ENCODE measurements around the gene FAR2. TPM values are rescaled to one million over a fixed set of nuclear protein-coding genes. Genes with fewer than 3 reads are reported as not detected.

The FAR2 gene
- total and polyA plus RNA-seq, 2 experiments from 2014 or later, result 18.7 to 22.6 TPM

DNA sequence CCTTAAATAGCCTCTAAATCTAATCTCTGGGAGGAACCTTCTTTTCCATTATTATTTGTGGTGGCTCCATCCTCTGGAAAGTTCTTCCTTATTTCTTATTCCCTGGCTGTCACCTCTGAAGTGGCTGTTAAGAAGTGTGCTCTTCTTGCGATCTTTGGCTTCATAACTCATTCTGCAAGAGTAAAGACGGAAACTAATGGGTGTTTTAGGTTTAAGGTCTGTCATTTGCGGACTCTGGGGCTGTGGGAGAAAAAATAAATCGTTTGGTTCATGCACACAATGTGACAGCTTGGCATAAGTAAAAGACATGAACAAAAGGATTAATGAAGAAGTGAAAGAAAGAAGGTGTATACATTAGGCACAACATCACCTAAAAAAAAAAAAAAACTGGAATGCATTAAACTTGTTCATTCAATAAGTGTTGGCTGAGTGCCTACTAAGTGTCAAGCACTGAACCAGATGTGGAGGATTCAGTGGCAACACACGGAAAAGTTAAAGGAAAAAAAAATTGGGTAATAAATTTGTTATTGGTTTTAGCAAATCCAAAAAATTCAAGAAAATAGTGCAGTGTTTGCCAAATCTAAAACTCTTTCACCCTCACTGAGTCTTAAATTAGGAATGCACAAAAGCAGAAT is 132.4 kb downstream of the FAR2 start:
- 0 out of 3 replicates have a peak, but pooled peaks cover 3% of the 10 kb centered on the region for H3K4me1 Mint-ChIP-seq
- DNase-seq (ENCODE audit: low spot score) (no peak), ATAC-seq (no peak)
- no peaks in the 10 kb centered on the region for H4K20me1 ChIP-seq (replicated peaks; ENCODE audit: insufficient read depth)
- no peak overlapping the region for H3K4me3 Mint-ChIP-seq
- H3K27me3 Mint-ChIP-seq (ENCODE audit: insufficient read depth, low read depth, poor library complexity), result peaks cover 2% of the 10 kb centered on the region
- H3K27ac ChIP-seq (ENCODE audit: low read depth), result no peak overlapping the region
- TF ChIP-seq, protein P1, sequence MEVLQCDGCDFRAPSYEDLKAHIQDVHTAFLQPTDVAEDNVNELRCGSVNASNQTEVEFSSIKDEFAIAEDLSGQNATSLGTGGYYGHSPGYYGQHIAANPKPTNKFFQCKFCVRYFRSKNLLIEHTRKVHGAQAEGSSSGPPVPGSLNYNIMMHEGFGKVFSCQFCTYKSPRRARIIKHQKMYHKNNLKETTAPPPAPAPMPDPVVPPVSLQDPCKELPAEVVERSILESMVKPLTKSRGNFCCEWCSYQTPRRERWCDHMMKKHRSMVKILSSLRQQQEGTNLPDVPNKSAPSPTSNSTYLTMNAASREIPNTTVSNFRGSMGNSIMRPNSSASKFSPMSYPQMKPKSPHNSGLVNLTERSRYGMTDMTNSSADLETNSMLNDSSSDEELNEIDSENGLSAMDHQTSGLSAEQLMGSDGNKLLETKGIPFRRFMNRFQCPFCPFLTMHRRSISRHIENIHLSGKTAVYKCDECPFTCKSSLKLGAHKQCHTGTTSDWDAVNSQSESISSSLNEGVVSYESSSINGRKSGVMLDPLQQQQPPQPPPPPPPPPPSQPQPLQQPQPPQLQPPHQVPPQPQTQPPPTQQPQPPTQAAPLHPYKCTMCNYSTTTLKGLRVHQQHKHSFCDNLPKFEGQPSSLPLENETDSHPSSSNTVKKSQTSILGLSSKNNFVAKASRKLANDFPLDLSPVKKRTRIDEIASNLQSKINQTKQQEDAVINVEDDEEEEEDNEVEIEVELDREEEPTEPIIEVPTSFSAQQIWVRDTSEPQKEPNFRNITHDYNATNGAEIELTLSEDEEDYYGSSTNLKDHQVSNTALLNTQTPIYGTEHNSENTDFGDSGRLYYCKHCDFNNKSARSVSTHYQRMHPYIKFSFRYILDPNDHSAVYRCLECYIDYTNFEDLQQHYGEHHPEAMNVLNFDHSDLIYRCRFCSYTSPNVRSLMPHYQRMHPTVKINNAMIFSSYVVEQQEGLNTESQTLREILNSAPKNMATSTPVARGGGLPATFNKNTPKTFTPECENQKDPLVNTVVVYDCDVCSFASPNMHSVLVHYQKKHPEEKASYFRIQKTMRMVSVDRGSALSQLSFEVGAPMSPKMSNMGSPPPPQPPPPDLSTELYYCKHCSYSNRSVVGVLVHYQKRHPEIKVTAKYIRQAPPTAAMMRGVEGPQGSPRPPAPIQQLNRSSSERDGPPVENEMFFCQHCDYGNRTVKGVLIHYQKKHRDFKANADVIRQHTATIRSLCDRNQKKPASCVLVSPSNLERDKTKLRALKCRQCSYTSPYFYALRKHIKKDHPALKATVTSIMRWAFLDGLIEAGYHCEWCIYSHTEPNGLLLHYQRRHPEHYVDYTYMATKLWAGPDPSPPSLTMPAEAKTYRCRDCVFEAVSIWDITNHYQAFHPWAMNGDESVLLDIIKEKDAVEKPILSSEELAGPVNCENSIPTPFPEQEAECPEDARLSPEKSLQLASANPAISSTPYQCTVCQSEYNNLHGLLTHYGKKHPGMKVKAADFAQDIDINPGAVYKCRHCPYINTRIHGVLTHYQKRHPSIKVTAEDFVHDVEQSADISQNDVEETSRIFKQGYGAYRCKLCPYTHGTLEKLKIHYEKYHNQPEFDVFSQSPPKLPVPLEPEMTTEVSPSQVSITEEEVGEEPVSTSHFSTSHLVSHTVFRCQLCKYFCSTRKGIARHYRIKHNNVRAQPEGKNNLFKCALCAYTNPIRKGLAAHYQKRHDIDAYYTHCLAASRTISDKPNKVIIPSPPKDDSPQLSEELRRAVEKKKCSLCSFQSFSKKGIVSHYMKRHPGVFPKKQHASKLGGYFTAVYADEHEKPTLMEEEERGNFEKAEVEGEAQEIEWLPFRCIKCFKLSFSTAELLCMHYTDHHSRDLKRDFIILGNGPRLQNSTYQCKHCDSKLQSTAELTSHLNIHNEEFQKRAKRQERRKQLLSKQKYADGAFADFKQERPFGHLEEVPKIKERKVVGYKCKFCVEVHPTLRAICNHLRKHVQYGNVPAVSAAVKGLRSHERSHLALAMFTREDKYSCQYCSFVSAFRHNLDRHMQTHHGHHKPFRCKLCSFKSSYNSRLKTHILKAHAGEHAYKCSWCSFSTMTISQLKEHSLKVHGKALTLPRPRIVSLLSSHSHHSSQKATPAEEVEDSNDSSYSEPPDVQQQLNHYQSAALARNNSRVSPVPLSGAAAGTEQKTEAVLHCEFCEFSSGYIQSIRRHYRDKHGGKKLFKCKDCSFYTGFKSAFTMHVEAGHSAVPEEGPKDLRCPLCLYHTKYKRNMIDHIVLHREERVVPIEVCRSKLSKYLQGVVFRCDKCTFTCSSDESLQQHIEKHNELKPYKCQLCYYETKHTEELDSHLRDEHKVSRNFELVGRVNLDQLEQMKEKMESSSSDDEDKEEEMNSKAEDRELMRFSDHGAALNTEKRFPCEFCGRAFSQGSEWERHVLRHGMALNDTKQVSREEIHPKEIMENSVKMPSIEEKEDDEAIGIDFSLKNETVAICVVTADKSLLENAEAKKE (CRISPR knock-in tag; IDR thresholded peaks at IDR 0.05), result no peak
- TF ChIP-seq STAT1 (IDR thresholded peaks at IDR 0.05; ENCODE audit: unreplicated experiment), result no peak
- no peak for TF ChIP-seq EZH2phosphoT487 (IDR thresholded peaks at IDR 0.05; ENCODE audit: unreplicated experiment)
- H3K4me2 ChIP-seq, result no peak overlapping the region
- no peaks in the 10 kb centered on the region for H3K9me2 ChIP-seq (ENCODE audit: insufficient read depth)
- H3F3A ChIP-seq (replicated peaks; ENCODE audit: low read depth), result no peaks in the 10 kb centered on the region
- H3K36me3 ChIP-seq (ENCODE audit: insufficient read depth), result no peaks in the 10 kb centered on the region
- H3K9me3 Mint-ChIP-seq, result no peaks in the 10 kb centered on the region
- H3K36me3 Mint-ChIP-seq (ENCODE audit: low read depth), result no peaks in the 10 kb centered on the region
- no peak overlapping the region for H3K27ac Mint-ChIP-seq
- no peak overlapping the region for H2AFZ ChIP-seq
- H3K27me3 ChIP-seq (ENCODE audit: insufficient read depth), result no peaks in the 10 kb centered on the region
- no peak overlapping the region for H3K4me3 ChIP-seq
- no peaks in the 10 kb centered on the region for H3K4me1 ChIP-seq (ENCODE audit: insufficient read depth)
- no peaks in the 10 kb centered on the region for H3K79me2 ChIP-seq (replicated peaks; ENCODE audit: insufficient read depth)

DNA sequence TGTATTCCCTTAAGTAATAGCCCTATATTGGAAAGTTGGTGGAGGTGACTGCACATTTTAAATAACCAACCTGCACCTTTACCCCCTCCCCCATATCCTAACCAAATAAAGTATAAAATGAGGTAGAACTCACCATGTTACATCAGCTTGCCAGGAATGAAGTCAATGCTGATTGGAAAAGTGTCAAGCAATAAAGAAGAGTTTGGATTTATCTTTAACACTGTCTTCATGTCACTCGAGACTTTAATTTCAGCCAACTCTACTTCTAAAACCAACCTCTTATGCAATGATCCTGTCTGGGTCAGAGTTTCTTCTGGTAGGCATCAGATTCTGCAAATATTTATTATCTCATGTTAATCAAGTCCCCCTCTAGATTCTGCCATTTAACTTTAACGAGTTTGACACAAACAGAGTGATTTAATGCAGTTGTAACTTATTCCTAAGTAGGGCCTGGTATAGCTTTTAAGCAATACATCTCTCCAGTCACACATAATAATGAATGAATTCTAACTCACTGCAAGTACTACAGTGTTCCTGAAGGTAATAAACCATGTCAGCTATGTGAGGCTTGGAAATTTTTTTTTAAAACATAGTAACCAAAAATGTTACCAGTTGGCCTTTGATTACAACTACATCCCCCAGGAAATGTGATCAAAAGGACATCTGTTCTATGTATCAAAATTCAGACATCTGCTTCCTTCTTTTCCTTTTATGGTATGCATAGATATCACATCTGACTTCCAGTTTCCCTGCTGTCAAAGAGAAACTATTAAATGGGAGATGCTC is 133.1 kb downstream of the FAR2 start:
- no peak overlapping the region for H3K4me2 ChIP-seq
- no peak overlapping the region for H3K4me3 ChIP-seq
- no peaks in the 10 kb centered on the region for H4K20me1 ChIP-seq (replicated peaks; ENCODE audit: insufficient read depth)
- H3K36me3 ChIP-seq (ENCODE audit: insufficient read depth), result no peaks in the 10 kb centered on the region
- H3K27ac ChIP-seq (ENCODE audit: low read depth), result no peak overlapping the region
- ATAC-seq (no peak), DNase-seq (ENCODE audit: low spot score) (no peak)
- H3K27me3 ChIP-seq (ENCODE audit: insufficient read depth), result no peaks in the 10 kb centered on the region
- no peaks in the 10 kb centered on the region for H3F3A ChIP-seq (replicated peaks; ENCODE audit: low read depth)
- no peaks in the 10 kb centered on the region for H3K79me2 ChIP-seq (replicated peaks; ENCODE audit: insufficient read depth)
- no peak overlapping the region for H2AFZ ChIP-seq
- H3K27ac Mint-ChIP-seq, result no peak overlapping the region
- H3K27me3 Mint-ChIP-seq (ENCODE audit: insufficient read depth, low read depth, poor library complexity), result no peaks in the 10 kb centered on the region
- H3K4me3 Mint-ChIP-seq, result no peak overlapping the region
- 0 out of 3 replicates have a peak, but pooled peaks cover 3% of the 10 kb centered on the region for H3K4me1 Mint-ChIP-seq
- H3K9me3 Mint-ChIP-seq, result no peaks in the 10 kb centered on the region
- no peaks in the 10 kb centered on the region for H3K9me2 ChIP-seq (ENCODE audit: insufficient read depth)
- no peaks in the 10 kb centered on the region for H3K36me3 Mint-ChIP-seq (ENCODE audit: low read depth)
- H3K4me1 ChIP-seq (ENCODE audit: insufficient read depth), result no peaks in the 10 kb centered on the region
- TF ChIP-seq, protein P2, sequence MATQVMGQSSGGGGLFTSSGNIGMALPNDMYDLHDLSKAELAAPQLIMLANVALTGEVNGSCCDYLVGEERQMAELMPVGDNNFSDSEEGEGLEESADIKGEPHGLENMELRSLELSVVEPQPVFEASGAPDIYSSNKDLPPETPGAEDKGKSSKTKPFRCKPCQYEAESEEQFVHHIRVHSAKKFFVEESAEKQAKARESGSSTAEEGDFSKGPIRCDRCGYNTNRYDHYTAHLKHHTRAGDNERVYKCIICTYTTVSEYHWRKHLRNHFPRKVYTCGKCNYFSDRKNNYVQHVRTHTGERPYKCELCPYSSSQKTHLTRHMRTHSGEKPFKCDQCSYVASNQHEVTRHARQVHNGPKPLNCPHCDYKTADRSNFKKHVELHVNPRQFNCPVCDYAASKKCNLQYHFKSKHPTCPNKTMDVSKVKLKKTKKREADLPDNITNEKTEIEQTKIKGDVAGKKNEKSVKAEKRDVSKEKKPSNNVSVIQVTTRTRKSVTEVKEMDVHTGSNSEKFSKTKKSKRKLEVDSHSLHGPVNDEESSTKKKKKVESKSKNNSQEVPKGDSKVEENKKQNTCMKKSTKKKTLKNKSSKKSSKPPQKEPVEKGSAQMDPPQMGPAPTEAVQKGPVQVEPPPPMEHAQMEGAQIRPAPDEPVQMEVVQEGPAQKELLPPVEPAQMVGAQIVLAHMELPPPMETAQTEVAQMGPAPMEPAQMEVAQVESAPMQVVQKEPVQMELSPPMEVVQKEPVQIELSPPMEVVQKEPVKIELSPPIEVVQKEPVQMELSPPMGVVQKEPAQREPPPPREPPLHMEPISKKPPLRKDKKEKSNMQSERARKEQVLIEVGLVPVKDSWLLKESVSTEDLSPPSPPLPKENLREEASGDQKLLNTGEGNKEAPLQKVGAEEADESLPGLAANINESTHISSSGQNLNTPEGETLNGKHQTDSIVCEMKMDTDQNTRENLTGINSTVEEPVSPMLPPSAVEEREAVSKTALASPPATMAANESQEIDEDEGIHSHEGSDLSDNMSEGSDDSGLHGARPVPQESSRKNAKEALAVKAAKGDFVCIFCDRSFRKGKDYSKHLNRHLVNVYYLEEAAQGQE (IDR thresholded peaks at IDR 0.05; ENCODE audit: unreplicated experiment), result no peak
- TF ChIP-seq CREB1 (CRISPR knock-in tag; IDR thresholded peaks at IDR 0.05; ENCODE audit: low read depth) (no peak), JUNB (IDR thresholded peaks at IDR 0.05; ENCODE audit: unreplicated experiment) (no peak), ZNF331 (CRISPR knock-in tag; IDR thresholded peaks at IDR 0.05; ENCODE audit: low read depth) (no peak), EZH2phosphoT487 (IDR thresholded peaks at IDR 0.05; ENCODE audit: unreplicated experiment) (no peak), STAT1 (IDR thresholded peaks at IDR 0.05; ENCODE audit: unreplicated experiment) (no peak), POLR2AphosphoS5 (IDR thresholded peaks at IDR 0.05; ENCODE audit: low read depth) (no peak), NANOG (IDR thresholded peaks at IDR 0.05; ENCODE audit: borderline replicate concordance) (no peak)

Measured in GM23338 (cell line).